ENCODE measurements around the gene PFDN6. TPM values are rescaled to one million over a fixed set of nuclear protein-coding genes. Genes with fewer than 3 reads are reported as not detected.

Gene PFDN6
- total RNA-seq, 1 experiment from 2014 or later: 90.5 TPM

- TF ChIP-seq CTCF (IDR thresholded peaks at IDR 0.05 in 2 of 3, conservative IDR thresholded peaks at IDR 0.05 in 1 of 3; ENCODE audit: borderline replicate concordance in 1 of 3, insufficient read depth in 1 of 3, low read depth in 2 of 3, low read length in 2 of 3) (no peak), EGR1 (IDR thresholded peaks at IDR 0.05; ENCODE audit: low read depth) (no peak), SRF (IDR thresholded peaks at IDR 0.05; ENCODE audit: low read depth) (no peak), ZBTB33 (IDR thresholded peaks at IDR 0.05; ENCODE audit: extremely low read depth, insufficient replicate concordance, low read length) (no peak), MAX (IDR thresholded peaks at IDR 0.05) (no peak), POLR2A (IDR thresholded peaks at IDR 0.05; ENCODE audit: borderline replicate concordance, extremely low read depth, insufficient read depth, insufficient read length) (no peak)
Observed at GRCh38 chr6:33305052-33305451, 15.7 kb downstream of the PFDN6 start (continued).

- ChIA-PET CTCF (no interaction called here), RAD21 (ENCODE audit: low non-redundant PET in 1 of 2, low total read pairs in 2 of 2, uncharacterized antibody in 2 of 2, unreplicated experiment in 2 of 2) (no interaction called here), POLR2A (no interaction called here)
- intact Hi-C loops (cut with micrococcal nuclease): no loop called here
- TF ChIP-seq EZH2phosphoT487 (IDR thresholded peaks at IDR 0.05; ENCODE audit: borderline replicate concordance): no peak
- no peak for TF ChIP-seq ZFX (IDR thresholded peaks at IDR 0.05)
- TF ChIP-seq CEBPB (IDR thresholded peaks at IDR 0.05; ENCODE audit: low read depth): no peak
- no peak for TF ChIP-seq REST (IDR thresholded peaks at IDR 0.05; ENCODE audit: low read depth)
- no peak for TF ChIP-seq YY1 (IDR thresholded peaks at IDR 0.05; ENCODE audit: extremely low read depth, insufficient replicate concordance, low read depth, low read length)
- no peaks in the 10 kb centered on the region for H3K4me1 ChIP-seq (ENCODE audit: control insufficient read depth in 1 of 2, insufficient read depth in 2 of 2, low read length in 2 of 2)
- H3K27me3 ChIP-seq (ENCODE audit: insufficient read depth, low read length): no peaks in the 10 kb centered on the region
- H3K9me2 ChIP-seq (ENCODE audit: insufficient read depth): no peaks in the 10 kb centered on the region
- no peak overlapping the region for H3K9ac ChIP-seq (ENCODE audit: low read length)
- peaks cover 10% of the 10 kb centered on the region; the same call in 1 of the 2 replicates for H3K79me2 ChIP-seq (ENCODE audit: insufficient read depth, low read length)
- DNase-seq (ENCODE audit: low read depth, low spot score): no peak
- H3K4me3 ChIP-seq (replicated peaks in 1 of 2; ENCODE audit: low read depth in 1 of 2, low read length in 2 of 2): no peak overlapping the region
- no TSS peak for BruUV-seq (replicated peaks)
- no peak for ATAC-seq
- no peak overlapping the region for H2AFZ ChIP-seq (ENCODE audit: low read depth, low read length, poor library complexity, severe bottlenecking)
- no peaks in the 10 kb centered on the region for H4K20me1 ChIP-seq (ENCODE audit: insufficient read depth)
- H3K36me3 ChIP-seq (ENCODE audit: control insufficient read depth in 1 of 2, insufficient read depth in 2 of 2, low read length in 2 of 2): peaks cover 9 to 11% of the 10 kb centered on the region in 2 experiments; a peak in 3 of 4 replicates
- H3K27ac ChIP-seq (ENCODE audit: low read depth, low read length): no peak overlapping the region
- H3K4me2 ChIP-seq (ENCODE audit: low read length): no peak overlapping the region
- H3K9me3 ChIP-seq (ENCODE audit: control insufficient read depth in 1 of 2, insufficient read depth in 1 of 2, low read depth in 1 of 2, low read length in 2 of 2): no peaks in the 10 kb centered on the region
Observed at GRCh38 chr6:33306356-33306755, 17.0 kb downstream of the PFDN6 start.
